Measurements from ENCODE around the gene PCNX1.

PCNX1 gene

GRCh38 chr14:71029236-71029781 lies 122.0 kb downstream of the PCNX1 start:
- Histone ChIP-seq H3K27me3 (replicated peaks; ENCODE audit: control insufficient read depth, insufficient read depth, low read length) (no peaks in the 10 kb centered on the region), H3K36me3 (ENCODE audit: control insufficient read depth, insufficient read depth, low read length) (peaks cover 6% of the 10 kb centered on the region), H3K4me3 (replicated peaks; ENCODE audit: low read depth, low read length) (no peak overlapping the region)
- TF ChIP-seq CTCF (IDR thresholded peaks at IDR 0.05; ENCODE audit: insufficient read depth, low read length, poor library complexity, severe bottlenecking), result no peak
- DNase-seq (ENCODE audit: extremely low read depth, insufficient read length), result no peak

GRCh38 chr14:71031000-71031399 lies 123.7 kb downstream of the PCNX1 start:
- Histone ChIP-seq H3K36me3 (ENCODE audit: control insufficient read depth, insufficient read depth, low read length) (peaks cover 8% of the 10 kb centered on the region), H3K4me3 (replicated peaks; ENCODE audit: low read depth, low read length) (no peak overlapping the region), H3K27me3 (replicated peaks; ENCODE audit: control insufficient read depth, insufficient read depth, low read length) (no peaks in the 10 kb centered on the region)
- TF ChIP-seq CTCF (IDR thresholded peaks at IDR 0.05; ENCODE audit: insufficient read depth, low read length, poor library complexity, severe bottlenecking), result no peak
- DNase-seq (ENCODE audit: extremely low read depth, insufficient read length), result no peak

DNA sequence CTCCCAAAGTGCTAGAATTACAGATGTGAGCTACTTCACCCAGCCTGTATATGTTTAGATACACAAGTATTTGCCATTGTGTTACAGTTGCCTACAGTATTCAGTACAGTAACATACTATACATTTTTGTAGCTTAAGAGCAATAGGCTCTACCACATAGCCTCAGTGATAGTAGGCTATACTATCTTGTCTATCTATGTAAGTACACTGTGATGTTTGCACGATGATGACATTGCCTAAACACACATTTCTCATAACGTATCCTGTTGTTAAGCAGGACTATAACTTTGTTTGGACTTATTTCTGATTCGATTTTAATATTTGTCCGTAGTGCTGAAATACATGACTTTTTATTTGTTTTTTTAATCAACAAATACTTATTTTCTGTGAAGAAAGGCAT lies 129.2 kb downstream of the PCNX1 start:
- H3K4me3 ChIP-seq (replicated peaks; ENCODE audit: low read depth, low read length), result no peak overlapping the region
- H3K36me3 ChIP-seq (ENCODE audit: control insufficient read depth, insufficient read depth, low read length), result peaks cover 5% of the 10 kb centered on the region
- TF ChIP-seq CTCF (IDR thresholded peaks at IDR 0.05; ENCODE audit: insufficient read depth, low read length, poor library complexity, severe bottlenecking), result no peak
- H3K27me3 ChIP-seq (replicated peaks; ENCODE audit: control insufficient read depth, insufficient read depth, low read length), result no peaks in the 10 kb centered on the region
- no peak for DNase-seq (ENCODE audit: extremely low read depth, insufficient read length)

DNA sequence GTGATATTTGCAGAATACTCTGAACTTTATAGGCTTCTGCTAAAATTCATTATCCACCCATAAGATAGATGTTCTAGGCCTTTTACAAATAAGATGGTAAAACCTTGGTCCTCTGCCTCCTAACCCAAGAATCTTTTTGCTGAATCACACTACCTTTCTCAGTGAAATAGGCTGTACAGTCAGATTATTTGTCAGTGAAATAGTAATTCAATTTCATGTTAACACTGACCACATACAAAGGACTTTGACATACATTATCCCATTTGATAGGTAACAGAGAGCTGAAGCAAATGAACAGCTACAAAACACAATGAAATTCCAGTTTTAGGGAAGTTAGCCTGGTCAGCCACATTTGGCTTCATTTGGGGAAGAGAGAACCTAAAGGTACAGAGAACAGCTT lies 141.1 kb downstream of the PCNX1 start:
- Histone ChIP-seq H3K27me3 (replicated peaks; ENCODE audit: control insufficient read depth, insufficient read depth, low read length) (no peaks in the 10 kb centered on the region), H3K4me3 (replicated peaks; ENCODE audit: low read depth, low read length) (no peak overlapping the region), H3K36me3 (ENCODE audit: control insufficient read depth, insufficient read depth, low read length) (peaks cover 11% of the 10 kb centered on the region)
- DNase-seq (ENCODE audit: extremely low read depth, insufficient read length), result no peak
- TF ChIP-seq CTCF (IDR thresholded peaks at IDR 0.05; ENCODE audit: insufficient read depth, low read length, poor library complexity, severe bottlenecking), result no peak

- H3K4me3 ChIP-seq (replicated peaks; ENCODE audit: low read depth, low read length), result no peak overlapping the region
- no peak for DNase-seq (ENCODE audit: extremely low read depth, insufficient read length)
- H3K36me3 ChIP-seq (ENCODE audit: control insufficient read depth, insufficient read depth, low read length), result peaks cover 5% of the 10 kb centered on the region
Observed at GRCh38 chr14:71049435-71050133, 142.3 kb downstream of the PCNX1 start.

More at GRCh38 chr14:71049435-71050133, 142.3 kb downstream of the PCNX1 start:
- no peaks in the 10 kb centered on the region for H3K27me3 ChIP-seq (replicated peaks; ENCODE audit: control insufficient read depth, insufficient read depth, low read length)
- TF ChIP-seq CTCF (IDR thresholded peaks at IDR 0.05; ENCODE audit: insufficient read depth, low read length, poor library complexity, severe bottlenecking), result no peak
